K562 (cell line): Measurements from ENCODE around the gene CENPB. TPM values are rescaled to one million over a fixed set of nuclear protein-coding genes. Genes with fewer than 3 reads are reported as not detected.

ENCODE experiments used
- ATAC-seq: fragments of 200-7000 bp; cut with Tn5 transposase; 3 replicates; pipeline ENCODE4 v1.9.1; 2020; ENCODE audit warnings: moderate library complexity
- BruUV-seq: library from RNA; stranded (reverse); fragments of 400-500 nt; replicated peaks from 2 replicates; lab custom pipeline; 2021; lab: Mats Ljungman, UMichigan
- CTCF ChIA-PET: fragments of 300-600 bp; formaldehyde crosslinking; extraction: SDS; loops from one replicate; lab custom pipeline; 2021; ENCODE audit warnings: low intra/inter-chr PET ratio; lab: Yijun Ruan, JAX
- POLR2A ChIA-PET: fragments of 300-600, 350-650 bp; sonication (Branson Sonifier 250); formaldehyde crosslinking; extraction: SDS; loops from one replicate; lab custom pipeline; 2021; ENCODE audit warnings: antibody characterized with exemption, inconsistent platforms; lab: Yijun Ruan, JAX
- DNase-seq, 4 experiments: peaks; one replicate each; pipeline versions ENCODE4 v3.0.0 to v3.0.0-alpha.2; 2011 to 2018; ENCODE audit warnings: low spot score in 3 of 4, mixed read lengths in 3 of 4; ENCODE audit errors: extremely low read depth in 1 of 4
- FAIRE-seq: peaks from 2 replicates; lab custom pipeline; 2011; peaks lifted over from hg19 to GRCh38; lab: Jason Lieb, UNC
- H2AFZ ChIP-seq: 2 replicates; pipeline ENCODE4 v1.6.0; 2011; ENCODE audit warnings: low read depth, low read length, control low read depth, inconsistent platforms
- H3K27ac ChIP-seq: fragments of 200-600 bp; 3 replicates; pipeline ENCODE4 v1.8.0; 2011; ENCODE audit warnings: low read depth, mild to moderate bottlenecking, control low read depth, inconsistent platforms, low read length, moderate library complexity, mixed read lengths; ENCODE audit errors: extremely low read depth
- H3K27me3 ChIP-seq, 2 experiments: fragments of 300-600 bp in 1 of 2; 2 replicates in 1 of 2; 3 replicates in 1 of 2; pipeline versions ENCODE4 v1.6.0 to v1.8.0; 2011; ENCODE audit warnings: inconsistent platforms in 2 of 2, low read length in 2 of 2, mild to moderate bottlenecking in 1 of 2, mixed read lengths in 1 of 2, moderate library complexity in 1 of 2; ENCODE audit not compliant: control insufficient read depth in 2 of 2, insufficient read depth in 2 of 2
- H3K36me3 ChIP-seq: fragments of 300-600 bp; 3 replicates; pipeline ENCODE4 v1.8.0; 2011; ENCODE audit warnings: mild to moderate bottlenecking, low read length, inconsistent platforms; ENCODE audit not compliant: control insufficient read depth, insufficient read depth
- H3K4me1 ChIP-seq, 2 experiments: fragments of 200-600 bp in 1 of 2; replicated peaks in 1 of 2; 2 replicates in 1 of 2; 3 replicates in 1 of 2; pipeline versions ENCODE4 v1.5.1 to v1.8.0; 2011; ENCODE audit warnings: inconsistent platforms in 2 of 2, low read length in 2 of 2, mild to moderate bottlenecking in 1 of 2, mixed read lengths in 1 of 2, moderate library complexity in 1 of 2; ENCODE audit not compliant: control insufficient read depth in 2 of 2, insufficient read depth in 2 of 2
- H3K4me2 ChIP-seq: 2 replicates; pipeline ENCODE4 v1.6.1; 2011; ENCODE audit warnings: low read length, control low read depth, inconsistent platforms, mixed read lengths; ENCODE audit not compliant: insufficient read depth
- H3K4me3 ChIP-seq: fragments of 200-600 bp; sonication (generic), shearing (Covaris generic); 2 replicates; pipeline ENCODE4 v1.5.1; 2016; ENCODE audit warnings: control low read depth, inconsistent platforms
- H3K79me2 ChIP-seq: fragments of 200-600 bp; 3 replicates; pipeline ENCODE4 v1.8.0; 2011; ENCODE audit warnings: low read length, inconsistent platforms; ENCODE audit not compliant: control insufficient read depth, insufficient read depth
- H3K9ac ChIP-seq, 2 experiments: 2 replicates each; pipeline versions ENCODE4 v1.6.0 to v1.6.1; 2011; ENCODE audit warnings: low read depth in 2 of 2, low read length in 2 of 2, control low read depth in 1 of 2, inconsistent platforms in 1 of 2, mild to moderate bottlenecking in 1 of 2, mixed read lengths in 1 of 2; ENCODE audit not compliant: insufficient read depth in 1 of 2
- H3K9me1 ChIP-seq: one replicate; pipeline ENCODE4 v1.6.0; 2011; ENCODE audit warnings: inconsistent platforms, mild to moderate bottlenecking, low read length, moderate library complexity; ENCODE audit not compliant: control insufficient read depth, insufficient read depth
- H3K9me3 ChIP-seq: replicated peaks from 2 replicates; pipeline ENCODE4 v1.5.1; 2011; ENCODE audit warnings: low read depth, low read length, inconsistent platforms; ENCODE audit not compliant: control insufficient read depth, insufficient read depth
- H4K20me1 ChIP-seq: replicated peaks from 2 replicates; pipeline ENCODE4 v1.6.1; 2011; ENCODE audit warnings: low read length, inconsistent platforms, mixed read lengths; ENCODE audit not compliant: control insufficient read depth, insufficient read depth
- BRD9 ChIP-seq: fragments of 450-650 bp; IDR thresholded peaks from 2 replicates; pipeline ENCODE4 v1.6.1; 2018; ENCODE audit warnings: low read depth; ENCODE audit not compliant: partially characterized antibody
- DPF2 ChIP-seq: fragments of 450-650 bp; IDR thresholded peaks from 2 replicates; pipeline ENCODE4 v1.6.1; 2016
- FOXP4 ChIP-seq: sonication (generic); formaldehyde crosslinking; IDR thresholded peaks from 2 replicates; pipeline ENCODE4 v1.8.0; 2022; ENCODE audit warnings: mild to moderate bottlenecking, missing genetic modification reagents, borderline replicate concordance
- IFI16 ChIP-seq: fragments of 250-450 bp; sonication (Bioruptor Pico); IDR thresholded peaks from 2 replicates; pipeline ENCODE4 v2.1.2; 2022; ENCODE audit warnings: mild to moderate bottlenecking, inconsistent platforms
- NFXL1 ChIP-seq: fragments of 450-650 bp; formaldehyde crosslinking; IDR thresholded peaks from 2 replicates; pipeline ENCODE4 v1.4.0; 2021; ENCODE audit warnings: mild to moderate bottlenecking
- NR2C2 ChIP-seq, 2 experiments: fragments of 200-800 bp in 1 of 2; sonication (Bioruptor generic) in 1 of 2; sonication (generic) in 1 of 2; formaldehyde crosslinking in 1 of 2; IDR thresholded peaks; 2 replicates each; pipeline versions ENCODE4 v1.6.1 to v1.8.0; 2016 to 2022; ENCODE audit warnings: mild to moderate bottlenecking in 1 of 2, missing compliant biosample characterization in 1 of 2, missing genetic modification characterization in 1 of 2, missing genetic modification reagents in 1 of 2
- RBBP5 ChIP-seq: fragments of 200-600 bp; sonication (generic); IDR thresholded peaks from 2 replicates; pipeline ENCODE4 v1.6.1; 2012; ENCODE audit warnings: borderline replicate concordance, mild to moderate bottlenecking, low read length, control low read depth, inconsistent platforms; ENCODE audit not compliant: insufficient read depth, poor library complexity, severe bottlenecking
- RUNX1 ChIP-seq: sonication (generic); IDR thresholded peaks from 2 replicates; pipeline ENCODE4 v1.6.1; 2016; ENCODE audit warnings: antibody characterized with exemption, low read depth
- SMC3 ChIP-seq: conservative IDR thresholded peaks from 2 replicates; pipeline ENCODE4 v1.6.1; 2011; ENCODE audit warnings: low read depth, low read length, improper control_type of control experiment; ENCODE audit not compliant: insufficient read depth
- SRSF3 ChIP-seq: fragments of 200-400 bp; formaldehyde crosslinking; IDR thresholded peaks from 2 replicates; pipeline ENCODE4 v1.6.1; 2016; ENCODE audit warnings: mild to moderate bottlenecking, low read length, moderate library complexity; ENCODE audit not compliant: insufficient read depth
- ZBTB8A ChIP-seq: fragments of 450-650 bp; IDR thresholded peaks from 2 replicates; pipeline ENCODE4 v1.6.1; 2018; ENCODE audit warnings: mild to moderate bottlenecking, moderate library complexity; ENCODE audit not compliant: partially characterized antibody
- ZFP36 ChIP-seq: fragments of 150-350 bp; IDR thresholded peaks from 2 replicates; pipeline ENCODE4 v1.6.1; 2018; ENCODE audit warnings: low read length, low read depth; ENCODE audit not compliant: partially characterized antibody
- ZNF57 ChIP-seq: fragments of 450-650 bp; formaldehyde crosslinking; IDR thresholded peaks from 2 replicates; pipeline ENCODE4 v1.4.0; 2020; ENCODE audit warnings: mild to moderate bottlenecking, moderate library complexity
- ZNF668 ChIP-seq: fragments of 250-450 bp; sonication (Bioruptor Pico); IDR thresholded peaks from 2 replicates; pipeline ENCODE4 v1.8.0; 2022; ENCODE audit warnings: mild to moderate bottlenecking, inconsistent platforms
- WGBS: fragments of 100-300 bp; shearing (Covaris generic); methylation state at CpG from one replicate; pipeline ENCODE4 v1.1.6; 2016; ENCODE audit warnings: low coverage, mixed read lengths; ENCODE audit not compliant: insufficient coverage; ENCODE audit errors: missing lambda C conversion rate; 5-methylcytosine and 5-hydroxymethylcytosine counted together
- in situ Hi-C: fragments of 300-500 bp; cut with MboI; formaldehyde crosslinking; loops from 4 replicates; pipeline ENCODE4 v1.15.0; 2018; ENCODE audit warnings: inconsistent platforms, mixed read lengths
- intact Hi-C: fragments of 100-400 bp; cut with micrococcal nuclease; formaldehyde crosslinking; loops from 2 replicates; pipeline ENCODE4 v1.14.2; 2022
- polyA plus RNA-seq, 8 experiments: library from polyadenylated mRNA; depleted of rRNA in 4 of 8; stranded (reverse) in 5 of 8; unstranded in 3 of 8; fragments of >200 nt; fragmentation: Nextera tagmentation in 2 of 8; fragmentation: Illumina TruSeq in 1 of 8; extraction: Ambion mirVana in 2 of 8; extraction: Trizol in 1 of 8; gene quantifications; 2 replicates each; pipeline versions ENCODE4 v1.2.1 to v1.2.3, GENCODE V29; 2011 to 2014; ENCODE audit warnings: inconsistent platforms in 1 of 8, missing spikeins in 1 of 8
- total RNA-seq, 7 experiments: library from RNA; depleted of rRNA in 6 of 7; stranded (reverse); fragments of >200 nt in 6 of 7; fragmentation: Illumina TruSeq in 2 of 7; extraction: Trizol in 2 of 7; gene quantifications; 2 replicates each; pipeline versions ENCODE4 v1.2.1 to v1.2.3, GENCODE V29; 2011 to 2021; ENCODE audit warnings: low replicate concordance in 1 of 7
- TF ChIP-seq, protein P1 (sequence below): fragments of 450-650 bp; conservative IDR thresholded peaks from 2 replicates; pipeline ENCODE4 v1.6.1; 2016; ENCODE audit warnings: missing genetic modification characterization, low read depth, mild to moderate bottlenecking, missing compliant biosample characterization, moderate library complexity

CENPB gene
- total and polyA plus RNA-seq, 9 of the 15 experiments (the other 6 are each of a cell fraction or from before 2014, with no cell fraction given) = 0.17 to 70.8 (median 24.9) TPM

- TF ChIP-seq RBBP5 (no peak), SMC3 (no peak), ZFP36 (no peak)
Observed at GRCh38 chr20:3755269-3755668, 31.3 kb downstream of the CENPB start (continued).

DNA sequence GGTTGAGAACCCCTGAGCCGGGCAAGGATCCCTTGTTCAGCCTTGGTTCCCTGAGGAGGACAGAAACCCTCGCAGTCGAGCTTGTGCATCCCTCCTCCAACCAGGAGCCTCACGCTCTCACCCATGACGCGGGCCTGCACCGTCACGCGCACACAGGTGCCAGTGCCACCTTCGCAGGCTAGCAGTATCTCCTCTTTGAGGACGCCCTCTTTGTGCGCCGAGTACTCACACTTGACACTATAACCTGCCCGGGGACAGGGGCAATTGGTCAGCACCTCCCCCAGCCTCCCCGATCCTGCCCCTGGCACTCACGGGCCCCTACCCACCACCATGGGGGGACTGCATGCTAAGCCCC is 32.3 kb downstream of the CENPB start:
- H3K4me1 ChIP-seq = peaks cover 0 to 20% of the 10 kb centered on the region in 2 experiments; a peak in 2 of 5 replicates
- no peak overlapping the region; a peak in 1 of 4 replicates for H3K9ac ChIP-seq
- H3K4me3 ChIP-seq = no peak overlapping the region
- no peak overlapping the region for H3K4me2 ChIP-seq
- POLR2A ChIA-PET = interaction anchor here (0.6 to 1.2 kb wide), 2 partner anchors 14 to 17 kb away, joined by 3 to 4 read pairs; no protein-coding TSS in a partner anchor
- H2AFZ ChIP-seq = no peak overlapping the region
- H3K79me2 ChIP-seq = no peaks in the 10 kb centered on the region
- H3K27me3 ChIP-seq = no peaks in the 10 kb centered on the region
- peaks cover 50% of the 10 kb centered on the region; the same call in 2 of the 3 replicates for H3K36me3 ChIP-seq
- DNase-seq (no peak), ATAC-seq (no peak), FAIRE-seq (no peak)
- 87% methylated on average over 7 of the region's 16 CpGs for WGBS
- in situ Hi-C loops (no loop called here), intact Hi-C loops (no loop called here)
- H3K9me1 ChIP-seq = peaks cover 2% of the 10 kb centered on the region
- no peak overlapping the region for H3K27ac ChIP-seq
- TF ChIP-seq, protein P1, sequence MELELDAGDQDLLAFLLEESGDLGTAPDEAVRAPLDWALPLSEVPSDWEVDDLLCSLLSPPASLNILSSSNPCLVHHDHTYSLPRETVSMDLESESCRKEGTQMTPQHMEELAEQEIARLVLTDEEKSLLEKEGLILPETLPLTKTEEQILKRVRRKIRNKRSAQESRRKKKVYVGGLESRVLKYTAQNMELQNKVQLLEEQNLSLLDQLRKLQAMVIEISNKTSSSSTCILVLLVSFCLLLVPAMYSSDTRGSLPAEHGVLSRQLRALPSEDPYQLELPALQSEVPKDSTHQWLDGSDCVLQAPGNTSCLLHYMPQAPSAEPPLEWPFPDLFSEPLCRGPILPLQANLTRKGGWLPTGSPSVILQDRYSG (tag) = no peak
- TF ChIP-seq BRD9 = no peak
- no peak for TF ChIP-seq RUNX1
- no peak for TF ChIP-seq ZBTB8A
- TF ChIP-seq DPF2 = no peak
- no peak for TF ChIP-seq FOXP4 (CRISPR knock-in tag)
- TF ChIP-seq ZNF57 (CRISPR knock-in tag) = no peak
- TF ChIP-seq NR2C2 (CRISPR knock-in tag; IDR thresholded peaks at IDR 0.05) = no peak
- TF ChIP-seq NR2C2 (tag; IDR thresholded peaks at IDR 0.05) = no peak
- no peak for TF ChIP-seq SRSF3
- no peak for TF ChIP-seq ZNF668 (CRISPR knock-in tag)
- no peak for TF ChIP-seq NFXL1 (CRISPR knock-in tag)
- no peak for TF ChIP-seq IFI16 (CRISPR knock-in tag)
- H3K9me3 ChIP-seq = no peaks in the 10 kb centered on the region
- CTCF ChIA-PET = no interaction called here
- BruUV-seq = no TSS peak
- H4K20me1 ChIP-seq = no peaks in the 10 kb centered on the region
